Measurements from ENCODE around the gene P4HA1.
"Not testable (repeated sequence)": the region's sequence is repeated elsewhere in the genome, so short reads cannot be mapped to it uniquely, and the experiment has no call there.

DNA sequence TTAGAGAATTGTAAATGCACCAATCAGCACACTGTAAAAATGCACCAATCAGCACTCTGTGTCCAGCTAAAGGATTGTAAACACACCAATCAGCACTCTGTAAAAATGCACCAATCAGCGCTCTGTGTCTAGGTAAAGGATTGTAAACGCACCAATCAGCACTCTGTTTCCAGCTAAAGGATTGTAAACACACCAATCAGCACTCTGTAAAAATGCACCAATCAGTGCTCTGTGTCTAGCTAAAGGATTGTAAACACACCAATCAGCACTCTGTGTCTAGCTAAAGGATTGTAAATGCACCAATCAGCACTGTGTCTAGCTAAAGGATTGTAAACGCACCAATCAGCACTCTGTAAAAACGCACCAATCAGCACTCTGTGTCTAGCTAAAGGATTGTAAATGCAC lies 12.6 kb upstream of the P4HA1 start:
- TF ChIP-seq, protein P1, sequence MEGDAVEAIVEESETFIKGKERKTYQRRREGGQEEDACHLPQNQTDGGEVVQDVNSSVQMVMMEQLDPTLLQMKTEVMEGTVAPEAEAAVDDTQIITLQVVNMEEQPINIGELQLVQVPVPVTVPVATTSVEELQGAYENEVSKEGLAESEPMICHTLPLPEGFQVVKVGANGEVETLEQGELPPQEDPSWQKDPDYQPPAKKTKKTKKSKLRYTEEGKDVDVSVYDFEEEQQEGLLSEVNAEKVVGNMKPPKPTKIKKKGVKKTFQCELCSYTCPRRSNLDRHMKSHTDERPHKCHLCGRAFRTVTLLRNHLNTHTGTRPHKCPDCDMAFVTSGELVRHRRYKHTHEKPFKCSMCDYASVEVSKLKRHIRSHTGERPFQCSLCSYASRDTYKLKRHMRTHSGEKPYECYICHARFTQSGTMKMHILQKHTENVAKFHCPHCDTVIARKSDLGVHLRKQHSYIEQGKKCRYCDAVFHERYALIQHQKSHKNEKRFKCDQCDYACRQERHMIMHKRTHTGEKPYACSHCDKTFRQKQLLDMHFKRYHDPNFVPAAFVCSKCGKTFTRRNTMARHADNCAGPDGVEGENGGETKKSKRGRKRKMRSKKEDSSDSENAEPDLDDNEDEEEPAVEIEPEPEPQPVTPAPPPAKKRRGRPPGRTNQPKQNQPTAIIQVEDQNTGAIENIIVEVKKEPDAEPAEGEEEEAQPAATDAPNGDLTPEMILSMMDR (IDR thresholded peaks at IDR 0.05), result not testable (repeated sequence)
- not testable (repeated sequence) for TF ChIP-seq EMX1 (CRISPR knock-in tag; IDR thresholded peaks at IDR 0.05); ZNF232 (CRISPR knock-in tag; IDR thresholded peaks at IDR 0.05); KAT7 (CRISPR knock-in tag; IDR thresholded peaks at IDR 0.05; ENCODE audit: borderline replicate concordance)
- TF ChIP-seq, protein P2, sequence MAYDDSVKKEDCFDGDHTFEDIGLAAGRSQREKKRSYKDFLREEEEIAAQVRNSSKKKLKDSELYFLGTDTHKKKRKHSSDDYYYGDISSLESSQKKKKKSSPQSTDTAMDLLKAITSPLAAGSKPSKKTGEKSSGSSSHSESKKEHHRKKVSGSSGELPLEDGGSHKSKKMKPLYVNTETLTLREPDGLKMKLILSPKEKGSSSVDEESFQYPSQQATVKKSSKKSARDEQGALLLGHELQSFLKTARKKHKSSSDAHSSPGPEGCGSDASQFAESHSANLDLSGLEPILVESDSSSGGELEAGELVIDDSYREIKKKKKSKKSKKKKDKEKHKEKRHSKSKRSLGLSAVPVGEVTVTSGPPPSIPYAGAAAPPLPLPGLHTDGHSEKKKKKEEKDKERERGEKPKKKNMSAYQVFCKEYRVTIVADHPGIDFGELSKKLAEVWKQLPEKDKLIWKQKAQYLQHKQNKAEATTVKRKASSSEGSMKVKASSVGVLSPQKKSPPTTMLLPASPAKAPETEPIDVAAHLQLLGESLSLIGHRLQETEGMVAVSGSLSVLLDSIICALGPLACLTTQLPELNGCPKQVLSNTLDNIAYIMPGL (CRISPR knock-in tag; IDR thresholded peaks at IDR 0.05), result not testable (repeated sequence)
- TF ChIP-seq, protein P3, sequence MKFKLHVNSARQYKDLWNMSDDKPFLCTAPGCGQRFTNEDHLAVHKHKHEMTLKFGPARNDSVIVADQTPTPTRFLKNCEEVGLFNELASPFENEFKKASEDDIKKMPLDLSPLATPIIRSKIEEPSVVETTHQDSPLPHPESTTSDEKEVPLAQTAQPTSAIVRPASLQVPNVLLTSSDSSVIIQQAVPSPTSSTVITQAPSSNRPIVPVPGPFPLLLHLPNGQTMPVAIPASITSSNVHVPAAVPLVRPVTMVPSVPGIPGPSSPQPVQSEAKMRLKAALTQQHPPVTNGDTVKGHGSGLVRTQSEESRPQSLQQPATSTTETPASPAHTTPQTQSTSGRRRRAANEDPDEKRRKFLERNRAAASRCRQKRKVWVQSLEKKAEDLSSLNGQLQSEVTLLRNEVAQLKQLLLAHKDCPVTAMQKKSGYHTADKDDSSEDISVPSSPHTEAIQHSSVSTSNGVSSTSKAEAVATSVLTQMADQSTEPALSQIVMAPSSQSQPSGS (CRISPR knock-in tag; IDR thresholded peaks at IDR 0.05; ENCODE audit: borderline replicate concordance, low read depth), result not testable (repeated sequence)
- TF ChIP-seq, protein P4, sequence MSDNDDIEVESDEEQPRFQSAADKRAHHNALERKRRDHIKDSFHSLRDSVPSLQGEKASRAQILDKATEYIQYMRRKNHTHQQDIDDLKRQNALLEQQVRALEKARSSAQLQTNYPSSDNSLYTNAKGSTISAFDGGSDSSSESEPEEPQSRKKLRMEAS (CRISPR knock-in tag; IDR thresholded peaks at IDR 0.05), result not testable (repeated sequence)

Data from WTC11 (cell line).